ENCODE results near the gene RPS10. TPM values are rescaled to one million over a fixed set of nuclear protein-coding genes. Genes with fewer than 3 reads are reported as not detected.

Gene RPS10
- total RNA-seq, 5 donors from 2014 or later (not counting 1 experiment from before 2014, with no cell fraction given): 2,352 to 2,733 (median 2,512) TPM

DNA sequence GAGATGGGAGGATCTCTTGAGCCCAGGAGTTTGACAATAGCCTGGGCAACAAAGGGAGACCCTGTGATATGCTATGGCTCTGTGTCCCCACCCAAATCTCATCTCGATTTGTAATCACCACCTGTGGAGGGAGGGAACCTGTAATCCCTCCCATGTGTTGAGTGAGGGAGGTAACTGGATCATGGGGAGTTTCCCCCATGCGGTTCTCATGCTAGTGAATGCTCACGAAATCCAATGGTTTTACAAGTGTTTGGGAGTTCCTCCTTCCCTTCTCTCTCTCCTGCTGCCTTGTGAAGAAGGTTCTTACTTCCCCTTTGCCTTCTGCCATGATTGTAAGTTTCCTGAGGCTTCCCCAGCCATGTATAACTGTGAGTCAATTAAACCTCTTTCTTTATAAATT is 36.8 kb downstream of the RPS10 start:
- Mint-ChIP-seq H3K9me3 (no peaks in the 10 kb centered on the region), H3K4me1 (peaks cover 30 to 50% (median 47%) of the 10 kb centered on the region in 3 donors), H3K27me3 (no peaks in the 10 kb centered on the region), H3K27ac (no peak overlapping the region), H3K4me3 (no peak overlapping the region), H3K36me3 (no peaks in the 10 kb centered on the region)
- ChIA-PET CTCF (interaction anchor here in 1 of 2 donors (0.6 kb wide), 1 partner anchor 32 kb away, joined by 3 read pairs; no protein-coding TSS in a partner anchor), POLR2A (no interaction called here)
- Histone ChIP-seq H3K9me3 (no peaks in the 10 kb centered on the region), H3K36me3 (ENCODE audit: control insufficient read depth in 2 of 2, extremely low read depth in 1 of 2, insufficient read depth in 1 of 2, low read length in 1 of 2) (no peaks in the 10 kb centered on the region), H3K27me3 (replicated peaks in 1 of 2; ENCODE audit: control insufficient read depth in 2 of 2, extremely low read depth in 1 of 2, insufficient read depth in 2 of 2, low read length in 1 of 2) (no peaks in the 10 kb centered on the region), H3K4me1 (ENCODE audit: control insufficient read depth in 1 of 2, extremely low read depth in 1 of 2, insufficient read depth in 2 of 2, low read length in 2 of 2) (peaks cover 13 to 21% of the 10 kb centered on the region in 2 experiments), H3K27ac (ENCODE audit: low read length) (no peak overlapping the region), H3K4me3 (ENCODE audit: control insufficient read depth in 1 of 2, extremely low read depth in 1 of 2, low read length in 1 of 2) (no peak overlapping the region)
- no CpG with 5 or more reads among the region's 3 CpGs for WGBS (ENCODE audit: insufficient coverage)
- ATAC-seq (replicated peaks in 1 of 4) (no peak), DNase-seq (no peak)

DNA sequence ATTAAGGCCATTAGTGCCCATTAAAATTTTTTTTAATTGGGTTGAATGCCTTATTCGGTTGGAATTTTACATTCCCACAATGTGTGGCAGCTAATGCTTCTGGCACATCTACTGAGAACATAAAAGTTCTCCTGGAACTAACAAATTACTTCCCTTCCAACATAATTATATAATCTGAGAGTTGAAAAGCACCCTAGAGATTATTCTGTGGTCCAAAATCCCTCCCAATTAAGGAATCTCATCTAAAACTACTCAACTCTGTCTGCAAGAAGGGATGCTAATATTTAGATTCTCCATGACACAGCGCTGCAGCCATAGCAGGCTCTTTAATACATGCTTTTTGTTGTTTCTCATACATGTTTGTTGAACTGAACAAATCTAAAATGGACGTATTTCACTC is 37.4 kb downstream of the RPS10 start:
- H3K9me3 Mint-ChIP-seq: no peaks in the 10 kb centered on the region
- no peak for ATAC-seq (replicated peaks in 1 of 4)
- WGBS (ENCODE audit: insufficient coverage): no CpG with 5 or more reads among the region's 3 CpGs
- peaks cover 3% of the 10 kb centered on the region for H3K36me3 Mint-ChIP-seq
- H3K36me3 ChIP-seq (ENCODE audit: control insufficient read depth in 2 of 2, extremely low read depth in 1 of 2, insufficient read depth in 1 of 2, low read length in 1 of 2): no peaks in the 10 kb centered on the region
- CTCF ChIA-PET: interaction anchor here in 1 of 2 donors (0.6 kb wide), 1 partner anchor 32 kb away, joined by 3 read pairs; no protein-coding TSS in a partner anchor
- no peak for DNase-seq
- H3K4me3 Mint-ChIP-seq: no peak overlapping the region
- H3K4me1 Mint-ChIP-seq: peaks cover 24 to 49% (median 46%) of the 10 kb centered on the region in 3 donors
- H3K27ac ChIP-seq (ENCODE audit: low read length): no peak overlapping the region
- no peak overlapping the region for H3K27ac Mint-ChIP-seq
- POLR2A ChIA-PET: no interaction called here
- peaks cover 11 to 16% of the 10 kb centered on the region in 2 experiments for H3K4me1 ChIP-seq (ENCODE audit: control insufficient read depth in 1 of 2, extremely low read depth in 1 of 2, insufficient read depth in 2 of 2, low read length in 2 of 2)
- no peaks in the 10 kb centered on the region for H3K27me3 Mint-ChIP-seq
- no peak overlapping the region for H3K4me3 ChIP-seq (ENCODE audit: control insufficient read depth in 1 of 2, extremely low read depth in 1 of 2, low read length in 1 of 2)
- H3K27me3 ChIP-seq (replicated peaks in 1 of 2; ENCODE audit: control insufficient read depth in 2 of 2, extremely low read depth in 1 of 2, insufficient read depth in 2 of 2, low read length in 1 of 2): no peaks in the 10 kb centered on the region
- no peaks in the 10 kb centered on the region for H3K9me3 ChIP-seq

DNA sequence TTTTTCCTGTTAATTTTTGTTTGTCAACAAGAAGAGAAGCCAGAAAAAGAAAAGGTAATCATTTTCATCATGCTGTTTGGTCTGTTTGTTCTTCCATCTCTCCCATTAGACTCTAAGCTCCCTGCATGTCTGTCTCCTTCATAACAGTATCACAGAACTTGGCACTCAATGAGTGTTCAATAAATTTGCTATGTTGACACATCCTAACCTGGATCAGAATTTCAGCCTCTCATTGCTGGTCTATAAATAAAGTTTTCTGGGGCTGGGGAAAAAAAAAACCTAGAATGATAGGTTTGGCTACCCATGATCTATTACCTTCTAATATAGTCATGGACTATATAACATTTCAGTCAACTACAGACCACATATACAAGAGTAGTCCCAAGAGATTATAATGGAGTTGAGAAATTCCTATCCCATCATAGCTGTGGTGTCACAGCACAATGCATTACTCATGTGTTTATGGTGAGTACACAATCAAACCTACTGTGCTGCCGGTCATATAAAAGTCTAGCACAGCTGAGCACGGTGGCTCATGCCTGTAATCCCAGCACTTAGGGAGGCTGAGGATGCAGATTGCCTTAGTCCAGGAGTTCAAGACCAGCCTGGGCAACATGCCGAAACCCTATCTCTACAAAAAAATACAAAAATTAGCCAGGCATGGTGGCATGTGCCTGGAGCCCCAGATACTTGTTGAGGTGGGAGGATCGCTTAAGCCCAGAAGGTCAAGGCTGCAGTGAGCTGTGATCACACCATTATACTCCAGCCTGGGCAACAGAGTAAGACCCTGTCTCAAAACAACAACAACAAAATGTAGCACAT is 39.3 kb downstream of the RPS10 start:
- Histone ChIP-seq H3K27ac (ENCODE audit: low read length) (no peak overlapping the region), H3K4me3 (ENCODE audit: control insufficient read depth in 1 of 2, extremely low read depth in 1 of 2, low read length in 1 of 2) (no peak overlapping the region), H3K9me3 (no peaks in the 10 kb centered on the region), H3K4me1 (ENCODE audit: control insufficient read depth in 1 of 2, extremely low read depth in 1 of 2, insufficient read depth in 2 of 2, low read length in 2 of 2) (peaks cover 5 to 7% of the 10 kb centered on the region in 2 experiments), H3K27me3 (replicated peaks in 1 of 2; ENCODE audit: control insufficient read depth in 2 of 2, extremely low read depth in 1 of 2, insufficient read depth in 2 of 2, low read length in 1 of 2) (no peaks in the 10 kb centered on the region), H3K36me3 (ENCODE audit: control insufficient read depth in 2 of 2, extremely low read depth in 1 of 2, insufficient read depth in 1 of 2, low read length in 1 of 2) (peaks cover 0 to 2% of the 10 kb centered on the region in 2 donors)
- Mint-ChIP-seq H3K36me3 (peaks cover 5% of the 10 kb centered on the region), H3K4me1 (peaks cover 18 to 44% (median 42%) of the 10 kb centered on the region in 3 donors), H3K27me3 (no peaks in the 10 kb centered on the region), H3K4me3 (no peak overlapping the region), H3K9me3 (no peaks in the 10 kb centered on the region), H3K27ac (no peak overlapping the region)
- ChIA-PET POLR2A (interaction anchor here in 1 of 2 donors (0.6 kb wide), 1 partner anchor 30 kb away, joined by 3 read pairs; no protein-coding TSS in a partner anchor), CTCF (interaction anchor here in 1 of 2 donors (0.9 kb wide), 1 partner anchor 222 kb away, joined by 3 read pairs; no protein-coding TSS in a partner anchor)
- ATAC-seq (replicated peaks in 1 of 4) (no peak), DNase-seq (no peak)
- 76% methylated on average over 2 of the region's 4 CpGs for WGBS (ENCODE audit: insufficient coverage)

DNA sequence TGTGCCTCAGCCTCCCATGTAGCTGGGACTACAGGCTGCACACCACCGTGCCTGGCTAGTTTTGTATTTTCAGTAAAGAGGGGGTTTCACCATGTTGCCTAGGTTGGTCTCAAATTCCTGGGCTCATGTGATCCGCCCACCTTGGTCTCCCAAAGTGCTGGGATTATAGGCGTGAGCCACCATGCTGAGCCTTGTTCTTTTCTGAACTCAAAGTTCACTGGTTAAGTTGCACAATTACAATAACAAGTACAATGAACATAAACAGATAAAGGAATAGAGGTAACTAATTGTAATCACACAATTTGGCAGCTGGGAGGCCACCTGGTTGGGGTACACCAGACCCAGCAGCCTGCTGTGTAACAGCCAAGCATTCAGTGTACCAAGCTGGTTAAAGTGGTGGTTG is 40.1 kb downstream of the RPS10 start:
- H3K4me3 ChIP-seq (ENCODE audit: control insufficient read depth in 1 of 2, extremely low read depth in 1 of 2, low read length in 1 of 2): no peak overlapping the region
- no peak for DNase-seq
- Mint-ChIP-seq H3K4me1 (peaks cover 25 to 49% (median 44%) of the 10 kb centered on the region in 3 donors), H3K27ac (no peak overlapping the region), H3K4me3 (no peak overlapping the region), H3K9me3 (no peaks in the 10 kb centered on the region), H3K36me3 (peaks cover 5% of the 10 kb centered on the region), H3K27me3 (no peaks in the 10 kb centered on the region)
- no peak for ATAC-seq (replicated peaks in 1 of 4)
- 86% methylated on average over 1 of the region's 3 CpGs for WGBS (ENCODE audit: insufficient coverage)
- peaks cover 0 to 2% of the 10 kb centered on the region in 2 donors for H3K36me3 ChIP-seq (ENCODE audit: control insufficient read depth in 2 of 2, extremely low read depth in 1 of 2, insufficient read depth in 1 of 2, low read length in 1 of 2)
- ChIA-PET POLR2A (no interaction called here), CTCF (no interaction called here)
- no peak overlapping the region for H3K27ac ChIP-seq (ENCODE audit: low read length)
- H3K4me1 ChIP-seq (ENCODE audit: control insufficient read depth in 1 of 2, extremely low read depth in 1 of 2, insufficient read depth in 2 of 2, low read length in 2 of 2): peaks cover 0 to 1% of the 10 kb centered on the region in 2 experiments
- no peaks in the 10 kb centered on the region for H3K27me3 ChIP-seq (replicated peaks in 1 of 2; ENCODE audit: control insufficient read depth in 2 of 2, extremely low read depth in 1 of 2, insufficient read depth in 2 of 2, low read length in 1 of 2)
- H3K9me3 ChIP-seq: no peaks in the 10 kb centered on the region

DNA sequence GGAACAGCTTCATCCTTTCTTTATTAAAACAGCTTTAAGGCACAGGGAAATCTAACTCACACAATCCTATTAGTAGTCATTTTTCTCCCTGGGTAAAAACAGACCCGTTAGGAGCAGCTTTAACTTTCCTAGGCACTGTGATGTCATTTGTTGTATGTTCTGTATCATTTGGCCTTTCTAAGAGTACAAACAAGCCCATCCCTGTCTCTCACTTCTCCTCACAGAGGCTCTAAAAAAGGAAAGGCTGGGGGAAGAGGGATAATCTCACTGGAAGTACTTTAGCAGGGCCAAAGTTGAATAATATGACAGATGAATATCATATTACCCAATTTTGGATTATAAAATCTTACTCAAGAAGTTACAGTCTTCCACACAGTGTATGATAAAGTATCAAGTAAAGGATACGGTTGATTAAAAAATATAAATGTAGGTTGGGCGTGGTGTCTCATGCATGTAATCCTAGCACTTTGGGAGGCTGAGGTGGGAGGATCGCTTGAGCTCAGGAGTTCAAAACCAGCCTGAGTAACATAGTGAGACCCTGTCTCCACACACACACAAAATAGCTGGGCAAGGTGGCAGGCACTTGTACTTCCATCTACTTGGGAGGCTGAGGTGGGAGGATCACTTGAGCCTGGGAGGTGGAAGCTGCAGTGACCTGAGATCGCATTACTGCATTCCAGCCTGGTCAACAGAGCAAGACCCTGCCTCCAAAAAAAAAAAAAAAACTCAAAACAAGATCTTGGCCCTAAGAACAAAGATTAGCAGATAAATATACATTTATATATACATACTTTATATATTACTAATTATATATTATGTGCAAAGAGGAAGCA is 41.3 kb downstream of the RPS10 start:
- Histone ChIP-seq H3K27ac (ENCODE audit: low read length) (no peak overlapping the region), H3K4me1 (ENCODE audit: control insufficient read depth in 1 of 2, extremely low read depth in 1 of 2, insufficient read depth in 2 of 2, low read length in 2 of 2) (no peaks in the 10 kb centered on the region), H3K36me3 (ENCODE audit: control insufficient read depth in 2 of 2, extremely low read depth in 1 of 2, insufficient read depth in 1 of 2, low read length in 1 of 2) (peaks cover 0 to 2% of the 10 kb centered on the region in 2 donors), H3K4me3 (ENCODE audit: control insufficient read depth in 1 of 2, extremely low read depth in 1 of 2, low read length in 1 of 2) (no peak overlapping the region), H3K27me3 (replicated peaks in 1 of 2; ENCODE audit: control insufficient read depth in 2 of 2, extremely low read depth in 1 of 2, insufficient read depth in 2 of 2, low read length in 1 of 2) (no peaks in the 10 kb centered on the region), H3K9me3 (no peaks in the 10 kb centered on the region)
- Mint-ChIP-seq H3K36me3 (peaks cover 10% of the 10 kb centered on the region), H3K27ac (no peak overlapping the region), H3K4me3 (no peak overlapping the region), H3K9me3 (no peaks in the 10 kb centered on the region), H3K27me3 (no peaks in the 10 kb centered on the region), H3K4me1 (peaks cover 26 to 53% (median 46%) of the 10 kb centered on the region in 3 donors)
- ATAC-seq (replicated peaks in 1 of 4): no peak
- DNase-seq: no peak
- ChIA-PET CTCF (interaction anchor here in 1 of 2 donors (0.5 kb wide), 1 partner anchor 11 kb away, joined by 3 read pairs; no protein-coding TSS in a partner anchor), POLR2A (no interaction called here)
- no CpG with 5 or more reads among the region's 5 CpGs for WGBS (ENCODE audit: insufficient coverage)

DNA sequence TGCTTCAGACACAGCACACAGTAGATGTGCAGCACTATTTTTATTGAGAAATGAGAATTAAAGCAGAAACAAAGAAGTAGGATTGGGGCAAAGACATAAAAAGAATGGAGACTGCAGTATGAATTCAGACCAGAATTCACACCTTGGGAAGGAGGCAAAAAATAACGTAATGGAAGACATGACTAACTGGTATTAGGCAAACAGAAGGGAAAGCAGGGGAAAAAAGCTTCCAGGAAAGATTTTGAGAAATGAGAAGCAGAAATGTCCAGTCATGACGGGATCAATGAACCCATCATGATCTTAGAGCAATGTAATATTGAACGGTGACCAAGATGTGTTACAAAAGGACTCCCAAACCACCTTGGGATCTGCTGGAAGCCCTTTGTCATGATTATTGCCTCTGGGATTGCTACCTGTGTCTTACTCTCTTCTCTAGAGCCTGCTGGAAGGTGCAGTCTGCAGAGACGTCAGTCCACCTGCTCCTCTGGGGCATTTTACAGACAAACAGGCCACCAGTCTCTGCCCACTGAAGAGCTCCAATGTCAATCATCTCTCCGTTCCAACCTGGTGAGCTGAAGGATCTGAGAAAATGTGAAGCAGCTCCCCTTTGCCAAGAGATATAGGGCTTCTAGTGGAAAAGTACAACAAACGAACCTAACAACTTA is 42.1 kb downstream of the RPS10 start:
- Mint-ChIP-seq H3K9me3 (no peaks in the 10 kb centered on the region), H3K4me1 (peaks cover 23 to 48% (median 42%) of the 10 kb centered on the region in 3 donors), H3K27ac (peak overlapping the region in 1 of 2 donors; percentile 6), H3K27me3 (no peaks in the 10 kb centered on the region), H3K36me3 (peaks cover 12% of the 10 kb centered on the region), H3K4me3 (no peak overlapping the region)
- Histone ChIP-seq H3K4me1 (ENCODE audit: control insufficient read depth in 1 of 2, extremely low read depth in 1 of 2, insufficient read depth in 2 of 2, low read length in 2 of 2) (no peaks in the 10 kb centered on the region), H3K4me3 (ENCODE audit: control insufficient read depth in 1 of 2, extremely low read depth in 1 of 2, low read length in 1 of 2) (no peak overlapping the region), H3K9me3 (no peaks in the 10 kb centered on the region), H3K27ac (ENCODE audit: low read length) (no peak overlapping the region), H3K27me3 (replicated peaks in 1 of 2; ENCODE audit: control insufficient read depth in 2 of 2, extremely low read depth in 1 of 2, insufficient read depth in 2 of 2, low read length in 1 of 2) (no peaks in the 10 kb centered on the region), H3K36me3 (ENCODE audit: control insufficient read depth in 2 of 2, extremely low read depth in 1 of 2, insufficient read depth in 1 of 2, low read length in 1 of 2) (peaks cover 0 to 2% of the 10 kb centered on the region in 2 donors)
- 84% methylated on average over 4 of the region's 6 CpGs for WGBS (ENCODE audit: insufficient coverage)
- CTCF ChIA-PET: no interaction called here
- DNase-seq: no peak
- ATAC-seq (replicated peaks in 1 of 4): no peak
- POLR2A ChIA-PET: interaction anchor here in 1 of 2 donors (0.6 kb wide), 1 partner anchor 243 kb away, joined by 4 read pairs; no protein-coding TSS in a partner anchor

Measured in T-cell (primary cell).